H9 (cell line): ENCODE results near the gene R3HDM4. TPM values are rescaled to one million over a fixed set of nuclear protein-coding genes. Genes with fewer than 3 reads are reported as not detected.

Experiments used
- DNase-seq: peaks from one replicate; pipeline ENCODE4 v3.0.0-alpha.2; 2017
- H2AFZ ChIP-seq: one replicate; pipeline ENCODE4 v1.6.1; 2013; ENCODE audit warnings: mild to moderate bottlenecking, low read length, control low read depth, moderate library complexity
- H2AK5ac ChIP-seq: 2 replicates; pipeline ENCODE4 v1.6.1; 2013; ENCODE audit warnings: low read length, control low read depth, mixed read lengths; ENCODE audit not compliant: insufficient read length
- H2BK120ac ChIP-seq: one replicate; pipeline ENCODE4 v1.6.1; 2013; ENCODE audit warnings: low read depth, mild to moderate bottlenecking, low read length, control low read depth, inconsistent platforms; ENCODE audit not compliant: poor library complexity, severe bottlenecking
- H2BK12ac ChIP-seq: 2 replicates; pipeline ENCODE4 v1.6.1; 2013; ENCODE audit warnings: low read length, control low read depth, mixed read lengths, low read depth; ENCODE audit not compliant: insufficient read length
- H2BK15ac ChIP-seq: 2 replicates; pipeline ENCODE4 v1.6.1; 2013; ENCODE audit warnings: low read depth, low read length, control low read depth
- H2BK20ac ChIP-seq: one replicate; pipeline ENCODE4 v1.6.1; 2013; ENCODE audit warnings: low read depth, mild to moderate bottlenecking, low read length, control low read depth, inconsistent platforms; ENCODE audit not compliant: poor library complexity, severe bottlenecking
- H2BK5ac ChIP-seq: 2 replicates; pipeline ENCODE4 v1.6.1; 2013; ENCODE audit warnings: low read length, control low read depth, mixed read lengths; ENCODE audit not compliant: insufficient read length
- H3K14ac ChIP-seq: 2 replicates; pipeline ENCODE4 v1.6.1; 2013; ENCODE audit warnings: low read length, control low read depth; ENCODE audit not compliant: insufficient read depth
- H3K18ac ChIP-seq: 2 replicates; pipeline ENCODE4 v1.6.1; 2013; ENCODE audit warnings: low read depth, mild to moderate bottlenecking, mixed read lengths, low read length, control low read depth; ENCODE audit not compliant: insufficient read length
- H3K23ac ChIP-seq: 2 replicates; pipeline ENCODE4 v1.6.1; 2013; ENCODE audit warnings: low read length, control low read depth, mixed read lengths, low read depth; ENCODE audit not compliant: insufficient read length
- H3K23me2 ChIP-seq: 2 replicates; pipeline ENCODE4 v1.6.1; 2013; ENCODE audit warnings: low read depth, mild to moderate bottlenecking, mixed read lengths, low read length, control low read depth; ENCODE audit not compliant: insufficient read length, poor library complexity, severe bottlenecking
- H3K27ac ChIP-seq: 2 replicates; pipeline ENCODE4 v1.5.1; 2013; ENCODE audit warnings: low read length, control low read depth, mixed read lengths, low read depth; ENCODE audit not compliant: insufficient read length
- H3K27me3 ChIP-seq: 2 replicates; pipeline ENCODE4 v1.6.1; 2013; ENCODE audit warnings: low read length, control low read depth, inconsistent platforms; ENCODE audit not compliant: insufficient read depth
- H3K4ac ChIP-seq: 2 replicates; pipeline ENCODE4 v1.6.1; 2013; ENCODE audit warnings: low read depth, mild to moderate bottlenecking, control low read depth, inconsistent platforms, low read length, moderate library complexity
- H3K4me1 ChIP-seq: 2 replicates; pipeline ENCODE4 v1.6.1; 2013; ENCODE audit warnings: low read length, control low read depth, inconsistent platforms; ENCODE audit not compliant: insufficient read depth
- H3K4me2 ChIP-seq: 2 replicates; pipeline ENCODE4 v1.6.1; 2013; ENCODE audit warnings: low read length, control low read depth, mixed read lengths; ENCODE audit not compliant: insufficient read length, insufficient read depth
- H3K56ac ChIP-seq: 2 replicates; pipeline ENCODE4 v1.6.1; 2013; ENCODE audit warnings: low read depth, mild to moderate bottlenecking, mixed read lengths, low read length, control low read depth; ENCODE audit not compliant: insufficient read length
- H3K79me1 ChIP-seq: 2 replicates; pipeline ENCODE4 v1.6.1; 2013; ENCODE audit warnings: low read depth, mild to moderate bottlenecking, moderate library complexity, low read length, control low read depth, inconsistent platforms; ENCODE audit not compliant: insufficient read depth, poor library complexity, severe bottlenecking
- H3K79me2 ChIP-seq: 2 replicates; pipeline ENCODE4 v1.6.1; 2013; ENCODE audit warnings: low read length, control low read depth, inconsistent platforms; ENCODE audit not compliant: insufficient read depth
- H3K9ac ChIP-seq: 2 replicates; pipeline ENCODE4 v1.6.1; 2013; ENCODE audit warnings: low read length, control low read depth, mixed read lengths; ENCODE audit not compliant: insufficient read length; ENCODE audit errors: extremely low read depth
- H3K9me3 ChIP-seq: one replicate; pipeline ENCODE4 v1.6.1; 2013; ENCODE audit warnings: low read depth, low read length, inconsistent platforms; ENCODE audit not compliant: control insufficient read depth
- H3T11ph ChIP-seq: one replicate; pipeline ENCODE4 v1.6.1; 2013; ENCODE audit warnings: mild to moderate bottlenecking, low read length, control low read depth, inconsistent platforms
- H4K20me1 ChIP-seq: one replicate; pipeline ENCODE4 v1.6.1; 2013; ENCODE audit not compliant: control insufficient read depth, insufficient read length, insufficient read depth
- H4K5ac ChIP-seq: 2 replicates; pipeline ENCODE4 v1.6.1; 2013; ENCODE audit warnings: low read depth, mild to moderate bottlenecking, mixed read lengths, low read length, control low read depth; ENCODE audit not compliant: insufficient read length
- H4K8ac ChIP-seq: replicated peaks from 2 replicates; pipeline ENCODE4 v1.6.1; 2013; ENCODE audit warnings: low read length, control low read depth, mixed read lengths, low read depth; ENCODE audit not compliant: insufficient read length
- H4K91ac ChIP-seq: 2 replicates; pipeline ENCODE4 v1.6.1; 2013; ENCODE audit warnings: low read depth, mild to moderate bottlenecking, moderate library complexity, mixed read lengths, low read length, control low read depth; ENCODE audit not compliant: insufficient read length
- H3K27ac Mint-ChIP-seq, 3 experiments: 2 replicates in 2 of 3; 3 replicates in 1 of 3; pipeline ENCODE4 v1.8.0; 2020 to 2021; ENCODE audit warnings: mixed read lengths in 3 of 3, mild to moderate bottlenecking in 1 of 3, moderate library complexity in 1 of 3
- H3K27me3 Mint-ChIP-seq: 2 replicates; pipeline ENCODE4 v1.8.0; 2021; ENCODE audit warnings: low read depth, mild to moderate bottlenecking, moderate library complexity, mixed read lengths
- H3K36me3 Mint-ChIP-seq, 3 experiments: 2 replicates in 2 of 3; 3 replicates in 1 of 3; pipeline ENCODE4 v1.8.0; 2020 to 2021; ENCODE audit warnings: low read depth in 3 of 3, mixed read lengths in 3 of 3; ENCODE audit not compliant: insufficient read depth in 1 of 3
- H3K4me1 Mint-ChIP-seq, 2 experiments: 2 replicates each; pipeline ENCODE4 v1.8.0; 2020; ENCODE audit warnings: mixed read lengths in 2 of 2
- H3K4me3 Mint-ChIP-seq, 2 experiments: 2 replicates in 1 of 2; 3 replicates in 1 of 2; pipeline ENCODE4 v1.8.0; 2020 to 2021; ENCODE audit warnings: mild to moderate bottlenecking in 2 of 2, mixed read lengths in 2 of 2, moderate library complexity in 1 of 2
- H3K9me3 Mint-ChIP-seq, 2 experiments: 2 replicates in 1 of 2; 3 replicates in 1 of 2; pipeline ENCODE4 v1.8.0; 2020; ENCODE audit warnings: mild to moderate bottlenecking in 2 of 2, mixed read lengths in 2 of 2, moderate library complexity in 1 of 2
- WGBS: extraction: QIAGEN DNeasy Blood & Tissue Kit; methylation state at CpG from one replicate; pipeline ENCODE4 v1.1.7; 2013; ENCODE audit warnings: missing lambda C conversion rate, low lambda C conversion rate, mixed read lengths; ENCODE audit not compliant: insufficient read length; ENCODE audit errors: extremely low coverage; 5-methylcytosine and 5-hydroxymethylcytosine counted together
- total RNA-seq: library from RNA; stranded (reverse); gene quantifications from 2 replicates; pipeline ENCODE4 v1.2.1, GENCODE V29; 2021
- TF ChIP-seq, protein P1 (sequence below): fragments of 200-600 bp; sonication (generic); conservative IDR thresholded peaks from 3 replicates; pipeline ENCODE4 v1.8.0; 2021; ENCODE audit warnings: antibody characterized with exemption, mild to moderate bottlenecking

Gene R3HDM4
- total RNA-seq, 1 experiment from 2014 or later, result 66.4 TPM

- H3K23ac ChIP-seq, result no peak overlapping the region
- Mint-ChIP-seq H3K4me1 (peaks cover 0 to 29% of the 10 kb centered on the region in 2 experiments; a peak in 2 of 4 replicates), H3K27ac (0 out of 7 replicates have a peak overlapping the region, but pooled peaks of 1 of the 3 experiments have one; percentile 66), H3K4me3 (peak overlapping the region in 1 of 2 experiments; percentile 42; a peak in 1 of 5 replicates), H3K27me3 (no peaks in the 10 kb centered on the region; the same call in 1 of the 2 replicates), H3K36me3 (peaks cover 2 to 29% (median 29%) of the 10 kb centered on the region in 3 experiments; a peak in 5 of 7 replicates), H3K9me3 (no peaks in the 10 kb centered on the region)
- H4K5ac ChIP-seq, result no peak overlapping the region
- no peak overlapping the region for H2BK5ac ChIP-seq
- H3K18ac ChIP-seq, result no peak overlapping the region
- no peaks in the 10 kb centered on the region for H3K27me3 ChIP-seq
- no peak overlapping the region for H2BK15ac ChIP-seq
- H2BK20ac ChIP-seq, result no peak overlapping the region
- no peak overlapping the region for H3T11ph ChIP-seq
- no peak overlapping the region for H3K9ac ChIP-seq
- no peaks in the 10 kb centered on the region for H4K20me1 ChIP-seq
- no peaks in the 10 kb centered on the region; the same call in 1 of the 2 replicates for H3K4me1 ChIP-seq
- no peak overlapping the region for H3K4me2 ChIP-seq
- H3K14ac ChIP-seq, result no peak overlapping the region
- no peak overlapping the region for H3K4ac ChIP-seq
- H2AFZ ChIP-seq, result no peak overlapping the region
- no peak overlapping the region for H3K56ac ChIP-seq
- H2BK120ac ChIP-seq, result no peak overlapping the region
- H2BK12ac ChIP-seq, result no peak overlapping the region
- TF ChIP-seq, protein P1, sequence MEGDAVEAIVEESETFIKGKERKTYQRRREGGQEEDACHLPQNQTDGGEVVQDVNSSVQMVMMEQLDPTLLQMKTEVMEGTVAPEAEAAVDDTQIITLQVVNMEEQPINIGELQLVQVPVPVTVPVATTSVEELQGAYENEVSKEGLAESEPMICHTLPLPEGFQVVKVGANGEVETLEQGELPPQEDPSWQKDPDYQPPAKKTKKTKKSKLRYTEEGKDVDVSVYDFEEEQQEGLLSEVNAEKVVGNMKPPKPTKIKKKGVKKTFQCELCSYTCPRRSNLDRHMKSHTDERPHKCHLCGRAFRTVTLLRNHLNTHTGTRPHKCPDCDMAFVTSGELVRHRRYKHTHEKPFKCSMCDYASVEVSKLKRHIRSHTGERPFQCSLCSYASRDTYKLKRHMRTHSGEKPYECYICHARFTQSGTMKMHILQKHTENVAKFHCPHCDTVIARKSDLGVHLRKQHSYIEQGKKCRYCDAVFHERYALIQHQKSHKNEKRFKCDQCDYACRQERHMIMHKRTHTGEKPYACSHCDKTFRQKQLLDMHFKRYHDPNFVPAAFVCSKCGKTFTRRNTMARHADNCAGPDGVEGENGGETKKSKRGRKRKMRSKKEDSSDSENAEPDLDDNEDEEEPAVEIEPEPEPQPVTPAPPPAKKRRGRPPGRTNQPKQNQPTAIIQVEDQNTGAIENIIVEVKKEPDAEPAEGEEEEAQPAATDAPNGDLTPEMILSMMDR, result no peak
- peak; percentile 84 for DNase-seq
- H3K79me2 ChIP-seq, result peaks cover 3% of the 10 kb centered on the region; the same call in 1 of the 2 replicates
- H4K8ac ChIP-seq, result no peak overlapping the region
- no CpG with 5 or more reads among the region's 30 CpGs for WGBS
- no peaks in the 10 kb centered on the region for H3K23me2 ChIP-seq
- no peaks in the 10 kb centered on the region for H3K9me3 ChIP-seq
- H3K79me1 ChIP-seq, result peaks cover 6% of the 10 kb centered on the region
- no peak overlapping the region for H3K27ac ChIP-seq
- no peak overlapping the region for H2AK5ac ChIP-seq
- H4K91ac ChIP-seq, result no peak overlapping the region
Measured at GRCh38 chr19:900302-901111, 12.5 kb downstream of the R3HDM4 start.
